GM10266 (cell line): ENCODE measurements around the gene TEAD2.
"Not testable (repeated sequence)": the region's sequence is repeated elsewhere in the genome, so short reads cannot be mapped to it uniquely, and the experiment has no call there.

Experiments
- DNase-seq: peaks from one replicate; pipeline ENCODE4 v3.0.0; 2012; ENCODE audit errors: extremely low spot score
- CTCF ChIP-seq: IDR thresholded peaks from 2 replicates; pipeline ENCODE4 v1.5.1; 2012; ENCODE audit warnings: mild to moderate bottlenecking, low read depth; ENCODE audit not compliant: control insufficient read depth, insufficient read depth; ENCODE audit errors: missing control alignments

The TEAD2 gene

GRCh38 chr19:49383599-49383998 is 21.4 kb upstream of the TEAD2 start:
- no peak for TF ChIP-seq CTCF
- DNase-seq, result no peak

GRCh38 chr19:49382639-49383038 is 20.4 kb upstream of the TEAD2 start:
- DNase-seq, result no peak
- TF ChIP-seq CTCF, result no peak

- TF ChIP-seq CTCF, result no peak
- no peak for DNase-seq
These were observed 18.2 kb upstream of the TEAD2 start for GRCh38 chr19:49380391-49380790.

GRCh38 chr19:49378512-49378911 is 16.3 kb upstream of the TEAD2 start:
- no peak for TF ChIP-seq CTCF
- DNase-seq, result no peak

- no peak for DNase-seq
- no peak for TF ChIP-seq CTCF
These were observed 12.6 kb upstream of the TEAD2 start for GRCh38 chr19:49374665-49375434.

- not testable (repeated sequence) for DNase-seq
These were observed 11.0 kb upstream of the TEAD2 start for GRCh38 chr19:49373174-49373573.

- TF ChIP-seq CTCF, result no peak
- no peak for DNase-seq
These were observed 9.0 kb upstream of the TEAD2 start for GRCh38 chr19:49371184-49371583.
